ENCODE results near the gene CENPX.

- no peak for TF ChIP-seq CTCF (IDR thresholded peaks at IDR 0.05; ENCODE audit: low read depth, low read length)
- no peak for TF ChIP-seq EZH2phosphoT487 (IDR thresholded peaks at IDR 0.05; ENCODE audit: low read depth)
These were observed 24.7 kb upstream of the CENPX start for GRCh38 chr17:82047379-82047778.

Measured in OCI-LY3 (cell line).